ENCODE data around the gene CHSY1.

- no peak for TF ChIP-seq POLR2AphosphoS5 (IDR thresholded peaks at IDR 0.05; ENCODE audit: low read depth, low read length)
- no peak for TF ChIP-seq TAF1 (IDR thresholded peaks at IDR 0.05; ENCODE audit: borderline replicate concordance, insufficient read depth, low read length)
- TF ChIP-seq, protein P1, sequence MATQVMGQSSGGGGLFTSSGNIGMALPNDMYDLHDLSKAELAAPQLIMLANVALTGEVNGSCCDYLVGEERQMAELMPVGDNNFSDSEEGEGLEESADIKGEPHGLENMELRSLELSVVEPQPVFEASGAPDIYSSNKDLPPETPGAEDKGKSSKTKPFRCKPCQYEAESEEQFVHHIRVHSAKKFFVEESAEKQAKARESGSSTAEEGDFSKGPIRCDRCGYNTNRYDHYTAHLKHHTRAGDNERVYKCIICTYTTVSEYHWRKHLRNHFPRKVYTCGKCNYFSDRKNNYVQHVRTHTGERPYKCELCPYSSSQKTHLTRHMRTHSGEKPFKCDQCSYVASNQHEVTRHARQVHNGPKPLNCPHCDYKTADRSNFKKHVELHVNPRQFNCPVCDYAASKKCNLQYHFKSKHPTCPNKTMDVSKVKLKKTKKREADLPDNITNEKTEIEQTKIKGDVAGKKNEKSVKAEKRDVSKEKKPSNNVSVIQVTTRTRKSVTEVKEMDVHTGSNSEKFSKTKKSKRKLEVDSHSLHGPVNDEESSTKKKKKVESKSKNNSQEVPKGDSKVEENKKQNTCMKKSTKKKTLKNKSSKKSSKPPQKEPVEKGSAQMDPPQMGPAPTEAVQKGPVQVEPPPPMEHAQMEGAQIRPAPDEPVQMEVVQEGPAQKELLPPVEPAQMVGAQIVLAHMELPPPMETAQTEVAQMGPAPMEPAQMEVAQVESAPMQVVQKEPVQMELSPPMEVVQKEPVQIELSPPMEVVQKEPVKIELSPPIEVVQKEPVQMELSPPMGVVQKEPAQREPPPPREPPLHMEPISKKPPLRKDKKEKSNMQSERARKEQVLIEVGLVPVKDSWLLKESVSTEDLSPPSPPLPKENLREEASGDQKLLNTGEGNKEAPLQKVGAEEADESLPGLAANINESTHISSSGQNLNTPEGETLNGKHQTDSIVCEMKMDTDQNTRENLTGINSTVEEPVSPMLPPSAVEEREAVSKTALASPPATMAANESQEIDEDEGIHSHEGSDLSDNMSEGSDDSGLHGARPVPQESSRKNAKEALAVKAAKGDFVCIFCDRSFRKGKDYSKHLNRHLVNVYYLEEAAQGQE (IDR thresholded peaks at IDR 0.05; ENCODE audit: insufficient read depth in 1 of 2, low read depth in 2 of 2, low read length in 2 of 2): no peak
- no peak for TF ChIP-seq FOXP2 (optimal IDR thresholded peaks at IDR 0.05; ENCODE audit: borderline replicate concordance, extremely low read depth, extremely low read length, insufficient read depth)
- no peak for TF ChIP-seq SIN3A (IDR thresholded peaks at IDR 0.05; ENCODE audit: borderline replicate concordance, insufficient read depth, low read length)
Observed at GRCh38 chr15:101178931-101179330, 72.9 kb downstream of the CHSY1 start.

All from PFSK-1 (cell line).